Ovary (tissue), 9 donors: Measurements from ENCODE around the gene TRIP13. TPM values are rescaled to one million over a fixed set of nuclear protein-coding genes. Genes with fewer than 3 reads are reported as not detected.
"Not testable (repeated sequence)": the region's sequence is repeated elsewhere in the genome, so short reads cannot be mapped to it uniquely, and the experiment has no call there.

ENCODE experiments used
- DNase-seq, 5 donors: peaks; one replicate each; pipeline ENCODE4 v3.0.0-alpha.2; 2019 to 2020
- H3K27ac ChIP-seq, 2 donors: fragments of 200-600 bp; one replicate each; pipeline versions ENCODE4 v1.5.1 to v1.8.0; 2019 to 2022
- H3K27me3 ChIP-seq: fragments of 200-600 bp; one replicate; pipeline ENCODE4 v1.8.0; 2022
- H3K36me3 ChIP-seq: fragments of 200-600 bp; sonication (generic); one replicate; pipeline ENCODE4 v1.5.1; 2019
- H3K4me1 ChIP-seq: one replicate; pipeline ENCODE4 v1.8.1; 2013; ENCODE audit warnings: mild to moderate bottlenecking, moderate library complexity; ENCODE audit not compliant: insufficient read depth
- H3K4me3 ChIP-seq: fragments of 200-600 bp; sonication (generic); one replicate; pipeline ENCODE4 v1.5.1; 2017
- H3K9me3 ChIP-seq, 2 donors: fragments of 200-600 bp in 1 of 2; sonication (generic) in 1 of 2; one replicate each; pipeline versions ENCODE4 v1.5.1 to v1.8.1; 2013 to 2019; ENCODE audit warnings: mild to moderate bottlenecking in 1 of 2, moderate library complexity in 1 of 2
- CTCF ChIP-seq, 3 donors: fragments of 450-650 bp in 2 of 3; fragments of 200-600 bp in 1 of 3; IDR thresholded peaks; one replicate each; pipeline versions ENCODE4 v1.5.1 to v1.8.0; 2016 to 2022; ENCODE audit warnings: antibody characterized with exemption in 3 of 3, mild to moderate bottlenecking in 1 of 3
- EP300 ChIP-seq: sonication (generic); formaldehyde crosslinking; IDR thresholded peaks from one replicate; pipeline ENCODE4 v1.6.1; 2017; ENCODE audit warnings: antibody characterized with exemption
- POLR2A ChIP-seq: fragments of 450-650 bp; IDR thresholded peaks from one replicate; pipeline ENCODE4 v1.6.1; 2017; ENCODE audit warnings: antibody characterized with exemption, mild to moderate bottlenecking, moderate library complexity
- WGBS, 3 donors: extraction: QIAGEN DNeasy Blood & Tissue Kit in 1 of 3; methylation state at CpG; one replicate each; pipeline versions ENCODE4 v1.1.5 to v1.1.7; 2013 to 2017; 5-methylcytosine and 5-hydroxymethylcytosine counted together
- intact Hi-C, 4 donors: fragments of 100-400 bp; cut with DNase I; formaldehyde crosslinking; loops; one replicate each; pipeline versions ENCODE4 v1.11.0 to v1.15.1; 2022 to 2023
- polyA plus RNA-seq, 2 donors: library from polyadenylated mRNA; stranded (reverse); fragments of 200-250 nt in 1 of 2; fragments of 350-450 nt in 1 of 2; fragmentation: Illumina TruSeq in 1 of 2; extraction: RNeasy Lipid Tissue Mini Kit (QIAGEN cat#74804) in 1 of 2; gene quantifications; one replicate each; pipeline ENCODE4 v1.2.3, GENCODE V29; 2013 to 2014
- total RNA-seq, 7 donors: library from RNA; depleted of rRNA in 2 of 7; stranded (reverse); fragments of >200 nt in 2 of 7; fragmentation: NEBNext Ultra II Directional in 3 of 7; extraction: Animal tissue kit (Norgen Biotek cat#: 25700) in 3 of 7; gene quantifications; one replicate each; pipeline versions ENCODE4 v1.1.0 to v1.2.4, GENCODE V29; 2016 to 2023
- donor health status: DM: no; HTN: no; CAD: no; lungs with moderate emphysema.
- donor health status: DM: no; HTN: no; CAD: no.
- donor health status: Bipolar disorder and iron deficiency.
- donor health status: DM: yes; HTN: yes; CAD: no.
- donor health status: DM: no; HTN: no; CAD: no.
- donor health status: DM: yes; HTN: yes; CAD: no.

Gene TRIP13
- total and polyA plus RNA-seq, 9 donors: 1.3 to 3.9 (median 2.0) TPM

DNA sequence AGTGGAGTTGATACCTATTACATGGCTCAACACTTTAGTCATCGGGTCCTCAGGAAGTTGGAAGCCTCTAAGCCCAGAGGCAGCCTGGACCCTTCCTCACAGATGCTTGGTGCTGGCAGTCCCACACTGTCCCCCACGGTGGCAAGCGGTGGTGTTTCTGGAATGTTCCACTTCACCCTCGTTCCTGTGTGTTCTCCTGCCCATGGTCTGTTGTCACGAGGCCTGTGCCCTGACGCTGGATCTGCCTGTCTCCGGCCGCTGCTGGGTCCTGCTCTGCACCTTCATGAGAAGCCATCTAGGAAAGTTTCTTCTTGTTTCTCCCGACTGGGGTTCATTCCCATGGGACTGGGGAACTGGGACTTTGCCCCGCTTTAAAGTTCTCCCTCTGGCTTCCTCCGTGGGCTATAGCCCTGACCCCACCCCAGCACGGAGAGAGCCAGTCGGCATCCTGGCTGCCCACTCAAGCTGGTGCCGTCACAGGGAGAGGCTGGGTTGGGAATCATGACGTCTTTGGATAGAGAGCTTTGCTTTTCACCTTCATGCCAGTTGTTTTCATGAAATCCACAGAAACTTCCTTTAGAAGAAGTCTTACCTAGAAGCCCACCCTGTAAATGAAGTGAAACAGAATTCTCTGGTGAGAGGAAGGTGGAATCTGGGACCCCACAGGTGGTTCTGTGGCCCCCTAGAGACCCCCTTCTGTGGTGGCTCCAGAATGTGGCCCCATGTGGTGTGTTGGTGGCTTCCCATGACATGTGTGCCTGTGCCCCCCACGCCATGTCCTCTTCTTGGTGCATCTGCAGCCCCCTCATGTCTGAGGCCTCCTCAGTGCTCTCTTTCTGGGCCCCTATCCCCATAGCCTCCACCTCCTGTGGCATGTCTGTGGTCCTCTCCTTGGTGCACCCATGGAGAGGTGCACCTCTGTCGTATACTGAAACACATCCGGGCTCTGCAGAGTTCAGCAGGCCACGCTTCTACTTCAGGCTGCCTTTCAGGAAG, 43.8 kb downstream of the TRIP13 start:
- Histone ChIP-seq H3K9me3 (no peaks in the 10 kb centered on the region), H3K27me3 (no peaks in the 10 kb centered on the region), H3K27ac (no peak overlapping the region), H3K36me3 (no peaks in the 10 kb centered on the region), H3K4me1 (no peaks in the 10 kb centered on the region), H3K4me3 (no peak overlapping the region)
- TF ChIP-seq POLR2A: no peak
- TF ChIP-seq EP300: no peak
- TF ChIP-seq CTCF (IDR thresholded peaks at IDR 0.05): no peak
- peak in 1 of 5 donors; percentile 8 for DNase-seq
- WGBS, 3 donors: 83 to 92% (median 90%) methylated on average over 19 of the region's 19 CpGs
- intact Hi-C loops: loop anchor here in 1 of 4 donors (10.0 kb wide), 1 partner anchor 708 kb away; no protein-coding TSS in a partner anchor

DNA sequence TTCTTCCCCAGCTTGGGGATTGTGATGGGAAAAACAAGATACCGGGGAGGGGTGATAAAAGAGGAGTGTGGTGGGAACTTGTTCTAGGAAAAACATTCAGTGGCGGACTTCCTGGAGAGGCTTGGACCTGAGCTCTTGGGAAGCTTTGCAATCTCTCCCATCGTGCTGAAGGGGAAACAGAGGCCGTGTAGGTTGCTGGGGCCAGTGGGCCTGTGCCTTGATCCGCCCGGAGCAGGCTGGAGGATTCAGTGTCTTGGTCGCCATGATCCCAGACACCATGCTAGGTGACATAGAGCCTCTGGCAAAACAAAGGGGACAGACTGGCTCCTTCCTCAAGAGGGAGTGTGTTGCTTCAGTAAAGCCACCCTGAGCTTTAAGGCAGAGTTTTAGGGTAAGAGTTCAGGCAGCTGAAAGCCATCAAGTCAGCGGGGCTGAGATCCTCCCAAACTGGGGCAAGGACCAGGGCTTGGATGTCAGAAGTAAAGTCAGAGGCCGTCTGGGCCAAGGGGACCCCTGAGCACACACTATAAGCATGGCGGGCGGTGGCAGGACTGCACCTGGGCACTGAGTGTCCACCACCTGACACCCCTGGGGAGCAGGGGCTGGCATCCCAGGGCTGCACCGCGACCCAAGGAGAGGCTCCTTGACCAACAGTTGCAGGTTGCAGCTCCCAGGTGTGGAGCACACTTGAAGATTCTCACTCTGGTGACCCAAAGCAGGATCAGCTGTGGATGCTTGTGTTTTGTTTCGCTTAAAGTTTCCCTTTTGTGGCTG, 44.7 kb downstream of the TRIP13 start:
- 86 to 91% (median 89%) methylated on average over 12 to 14 of the region's 14 CpGs for WGBS, 3 donors
- DNase-seq: peak in 1 of 5 donors; percentile 7
- H3K27me3 ChIP-seq: no peaks in the 10 kb centered on the region
- intact Hi-C loops: loop anchor here in 1 of 4 donors (10.0 kb wide), 1 partner anchor 707 kb away; no protein-coding TSS in a partner anchor
- H3K27ac ChIP-seq: no peak overlapping the region
- no peaks in the 10 kb centered on the region for H3K36me3 ChIP-seq
- TF ChIP-seq EP300 (no peak), POLR2A (no peak), CTCF (IDR thresholded peaks at IDR 0.05) (no peak)
- H3K4me1 ChIP-seq: no peaks in the 10 kb centered on the region
- H3K9me3 ChIP-seq: no peaks in the 10 kb centered on the region
- H3K4me3 ChIP-seq: no peak overlapping the region

GRCh38 chr5:939368-939767, 46.7 kb downstream of the TRIP13 start:
- no peaks in the 10 kb centered on the region for H3K9me3 ChIP-seq
- WGBS, 3 donors: 83 to 87% (median 85%) methylated on average over 7 of the region's 7 CpGs
- no peaks in the 10 kb centered on the region for H3K27me3 ChIP-seq
- no peak for TF ChIP-seq EP300
- TF ChIP-seq POLR2A: no peak
- no peak for TF ChIP-seq CTCF (IDR thresholded peaks at IDR 0.05)
- DNase-seq: peak in 1 of 5 donors; percentile 1
- H3K27ac ChIP-seq: no peak overlapping the region
- no peaks in the 10 kb centered on the region for H3K4me1 ChIP-seq
- H3K4me3 ChIP-seq: no peak overlapping the region
- intact Hi-C loops: loop anchor here in 1 of 4 donors (10.0 kb wide), 1 partner anchor 705 kb away; no protein-coding TSS in a partner anchor
- no peaks in the 10 kb centered on the region for H3K36me3 ChIP-seq

DNA sequence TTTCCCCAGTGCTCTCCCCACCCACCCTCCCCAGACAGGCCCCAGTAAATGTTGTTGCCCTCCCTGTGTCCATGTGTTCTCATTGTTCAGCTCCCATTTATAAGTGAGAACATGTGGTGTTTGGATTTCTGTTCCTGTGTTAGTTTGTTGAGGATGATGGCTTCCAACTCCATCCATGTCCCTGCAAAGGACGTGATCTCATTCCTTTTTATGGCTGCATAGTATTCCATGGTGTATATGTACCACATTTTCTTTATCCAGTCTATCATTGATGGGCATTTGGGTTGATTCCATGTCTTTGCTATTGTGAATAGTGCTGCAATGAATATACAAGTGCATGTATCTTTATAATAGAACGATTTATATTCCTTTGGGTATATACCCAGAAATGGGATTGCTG, 48.1 kb downstream of the TRIP13 start:
- H3K36me3 ChIP-seq, intact Hi-C loops, H3K9me3 ChIP-seq, H3K27ac ChIP-seq, H3K4me1 ChIP-seq, H3K27me3 ChIP-seq, H3K4me3 ChIP-seq, DNase-seq: not testable (repeated sequence)
- WGBS, 3 donors: 83 to 86% (median 83%) methylated on average over 2 of the region's 2 CpGs
